ENCODE measurements around the gene GNG12. TPM values are rescaled to one million over a fixed set of nuclear protein-coding genes. Genes with fewer than 3 reads are reported as not detected.

GNG12 gene
- total RNA-seq, 1 donor from 2014 or later: 71.2 TPM

DNA sequence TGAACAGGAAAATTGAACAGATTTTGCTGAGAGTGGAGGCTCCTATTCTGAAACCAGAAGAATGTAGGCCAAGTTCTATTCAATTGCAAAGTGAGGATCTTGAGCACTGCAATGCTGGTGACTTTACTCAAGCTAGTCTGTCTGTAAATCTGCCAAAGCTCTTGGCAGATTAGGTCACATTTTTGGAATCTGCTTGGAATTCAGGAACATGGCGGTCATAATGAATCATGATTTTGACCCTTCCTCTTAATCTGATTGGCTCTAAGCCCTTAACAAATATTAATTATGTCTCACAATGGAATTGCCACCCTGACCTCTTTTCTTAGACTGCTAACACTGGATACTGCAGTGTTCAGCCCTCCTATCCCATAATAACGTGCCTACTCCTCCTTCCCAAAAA, 7.2 kb upstream of the GNG12 start:
- TF ChIP-seq, protein P1, sequence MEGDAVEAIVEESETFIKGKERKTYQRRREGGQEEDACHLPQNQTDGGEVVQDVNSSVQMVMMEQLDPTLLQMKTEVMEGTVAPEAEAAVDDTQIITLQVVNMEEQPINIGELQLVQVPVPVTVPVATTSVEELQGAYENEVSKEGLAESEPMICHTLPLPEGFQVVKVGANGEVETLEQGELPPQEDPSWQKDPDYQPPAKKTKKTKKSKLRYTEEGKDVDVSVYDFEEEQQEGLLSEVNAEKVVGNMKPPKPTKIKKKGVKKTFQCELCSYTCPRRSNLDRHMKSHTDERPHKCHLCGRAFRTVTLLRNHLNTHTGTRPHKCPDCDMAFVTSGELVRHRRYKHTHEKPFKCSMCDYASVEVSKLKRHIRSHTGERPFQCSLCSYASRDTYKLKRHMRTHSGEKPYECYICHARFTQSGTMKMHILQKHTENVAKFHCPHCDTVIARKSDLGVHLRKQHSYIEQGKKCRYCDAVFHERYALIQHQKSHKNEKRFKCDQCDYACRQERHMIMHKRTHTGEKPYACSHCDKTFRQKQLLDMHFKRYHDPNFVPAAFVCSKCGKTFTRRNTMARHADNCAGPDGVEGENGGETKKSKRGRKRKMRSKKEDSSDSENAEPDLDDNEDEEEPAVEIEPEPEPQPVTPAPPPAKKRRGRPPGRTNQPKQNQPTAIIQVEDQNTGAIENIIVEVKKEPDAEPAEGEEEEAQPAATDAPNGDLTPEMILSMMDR (IDR thresholded peaks at IDR 0.05): no peak
- no peaks in the 10 kb centered on the region for H3K9me3 ChIP-seq
- intact Hi-C loops (cut with DNase I): loop anchor here (5.0 kb wide), 1 partner anchor 387 kb away; no protein-coding TSS in a partner anchor
- no peak for DNase-seq (ENCODE audit: low spot score in 2 of 2)
- H3K4me3 ChIP-seq: no peak overlapping the region
- no peaks in the 10 kb centered on the region for H3K36me3 ChIP-seq
- H3K27me3 ChIP-seq: no peaks in the 10 kb centered on the region
- H3K4me1 ChIP-seq: peaks cover 6 to 43% of the 10 kb centered on the region in 2 donors
- peak overlapping the region; percentile 80 to 93 for H3K27ac ChIP-seq

DNA sequence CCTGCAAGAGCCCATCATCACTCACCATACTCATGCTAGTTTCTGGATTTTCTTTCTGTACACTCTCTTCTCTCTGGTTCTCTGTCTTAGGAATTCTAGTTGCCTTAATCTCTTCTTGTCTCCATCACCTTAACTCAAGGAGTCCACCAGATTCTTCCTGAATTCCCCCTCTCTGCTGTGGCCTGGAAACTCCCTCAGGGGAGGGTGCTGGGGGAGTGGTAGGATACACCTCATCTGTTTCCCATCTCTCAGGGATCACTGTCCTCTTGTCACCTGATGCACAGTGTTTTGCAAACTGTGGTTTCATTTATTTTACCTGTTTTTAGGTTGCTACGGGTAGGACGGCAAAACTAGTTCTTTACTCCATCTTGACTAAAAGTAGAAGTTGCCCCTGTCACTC, 6.6 kb upstream of the GNG12 start:
- TF ChIP-seq, protein P1 (IDR thresholded peaks at IDR 0.05): no peak
- intact Hi-C loops (cut with DNase I): loop anchor here (5.0 to 10.0 kb wide), 4 partner anchors 275 to 915 kb away; partner anchors contain the start of genes DNAI4, MIER1 and SERBP1
- H3K27me3 ChIP-seq: no peaks in the 10 kb centered on the region

DNA sequence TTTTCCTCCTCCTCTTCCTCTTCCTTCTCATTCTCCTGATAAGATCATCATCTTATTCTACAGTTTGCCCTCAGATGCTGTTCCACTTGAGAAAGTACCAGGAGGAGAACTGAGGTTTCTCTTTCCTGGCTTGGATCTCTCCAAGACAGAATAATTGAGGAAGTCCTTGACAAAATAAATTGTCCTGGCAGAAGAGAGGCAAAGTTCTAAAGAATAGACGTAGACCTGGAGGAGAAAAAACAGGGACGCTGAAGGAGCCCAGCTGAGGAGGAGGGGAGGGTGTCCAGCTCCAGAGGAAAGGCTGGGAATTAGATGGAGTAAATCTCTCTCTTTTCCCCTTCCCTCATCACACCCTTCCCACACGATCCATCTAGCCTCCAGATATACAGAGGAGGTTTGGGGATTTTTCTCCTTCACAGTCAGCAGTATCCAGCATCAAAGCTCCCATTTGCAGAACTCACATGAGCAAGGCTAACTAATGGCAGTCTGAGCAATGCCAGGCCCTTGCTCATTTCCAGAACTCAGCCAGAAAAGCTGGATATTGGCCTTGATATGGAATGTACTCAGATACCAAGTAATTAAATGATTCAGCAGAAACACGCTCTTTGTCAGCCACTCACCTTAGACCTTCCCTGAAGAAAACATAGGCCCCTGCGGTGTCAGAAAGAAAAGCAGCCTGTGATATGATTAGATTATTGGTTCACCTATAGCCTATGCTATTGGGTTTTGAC, 5.1 kb upstream of the GNG12 start:
- Histone ChIP-seq H3K4me1 (peaks cover 10 to 52% of the 10 kb centered on the region in 2 donors), H3K9me3 (no peaks in the 10 kb centered on the region), H3K27me3 (no peaks in the 10 kb centered on the region), H3K27ac (peak overlapping the region; percentile 80 to 93), H3K4me3 (no peak overlapping the region), H3K36me3 (no peaks in the 10 kb centered on the region)
- intact Hi-C loops (cut with DNase I): loop anchor here (5.0 to 10.0 kb wide), 3 partner anchors 274 to 914 kb away; partner anchors contain the start of genes DNAI4, MIER1 and SERBP1
- TF ChIP-seq, protein P1 (IDR thresholded peaks at IDR 0.05): no peak
- DNase-seq (ENCODE audit: low spot score in 2 of 2): no peak

More for the DNA sequence above, 6.6 kb upstream of the GNG12 start:
- DNase-seq (ENCODE audit: low spot score in 2 of 2): no peak
- no peaks in the 10 kb centered on the region for H3K36me3 ChIP-seq
- H3K4me1 ChIP-seq: peaks cover 6 to 49% of the 10 kb centered on the region in 2 donors
- H3K4me3 ChIP-seq: no peak overlapping the region
- H3K9me3 ChIP-seq: no peaks in the 10 kb centered on the region
- H3K27ac ChIP-seq: peak overlapping the region; percentile 80 to 93

DNA sequence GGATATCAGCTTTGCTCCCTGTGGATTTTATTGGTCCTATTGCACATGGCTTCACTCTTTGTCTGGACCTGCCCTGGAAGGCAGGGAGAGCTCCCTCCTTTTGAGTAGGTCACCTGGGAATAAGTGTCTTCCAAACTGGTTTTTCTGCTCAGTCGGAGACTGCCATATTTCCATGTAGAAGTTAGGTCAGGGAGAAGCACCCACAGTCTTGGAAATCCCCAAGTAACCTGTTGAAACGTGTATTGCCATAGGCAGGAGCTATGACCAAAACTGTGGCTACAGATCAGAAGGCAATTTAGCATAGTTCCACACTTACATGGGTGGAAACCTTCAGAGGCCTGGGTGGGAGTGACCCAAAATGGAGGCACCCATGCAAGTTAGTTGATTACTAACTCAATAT, 3.5 kb upstream of the GNG12 start:
- intact Hi-C loops (cut with DNase I): loop anchor here (5.0 to 10.0 kb wide), 3 partner anchors 272 to 912 kb away; partner anchors contain the start of genes DNAI4, MIER1 and SERBP1
- TF ChIP-seq, protein P1 (IDR thresholded peaks at IDR 0.05): no peak
- DNase-seq (ENCODE audit: low spot score in 2 of 2): no peak
- Histone ChIP-seq H3K27ac (peak overlapping the region; percentile 56 to 93), H3K4me3 (no peak overlapping the region), H3K27me3 (no peaks in the 10 kb centered on the region), H3K4me1 (peaks cover 10 to 50% of the 10 kb centered on the region in 2 donors), H3K36me3 (no peaks in the 10 kb centered on the region), H3K9me3 (no peaks in the 10 kb centered on the region)

DNA sequence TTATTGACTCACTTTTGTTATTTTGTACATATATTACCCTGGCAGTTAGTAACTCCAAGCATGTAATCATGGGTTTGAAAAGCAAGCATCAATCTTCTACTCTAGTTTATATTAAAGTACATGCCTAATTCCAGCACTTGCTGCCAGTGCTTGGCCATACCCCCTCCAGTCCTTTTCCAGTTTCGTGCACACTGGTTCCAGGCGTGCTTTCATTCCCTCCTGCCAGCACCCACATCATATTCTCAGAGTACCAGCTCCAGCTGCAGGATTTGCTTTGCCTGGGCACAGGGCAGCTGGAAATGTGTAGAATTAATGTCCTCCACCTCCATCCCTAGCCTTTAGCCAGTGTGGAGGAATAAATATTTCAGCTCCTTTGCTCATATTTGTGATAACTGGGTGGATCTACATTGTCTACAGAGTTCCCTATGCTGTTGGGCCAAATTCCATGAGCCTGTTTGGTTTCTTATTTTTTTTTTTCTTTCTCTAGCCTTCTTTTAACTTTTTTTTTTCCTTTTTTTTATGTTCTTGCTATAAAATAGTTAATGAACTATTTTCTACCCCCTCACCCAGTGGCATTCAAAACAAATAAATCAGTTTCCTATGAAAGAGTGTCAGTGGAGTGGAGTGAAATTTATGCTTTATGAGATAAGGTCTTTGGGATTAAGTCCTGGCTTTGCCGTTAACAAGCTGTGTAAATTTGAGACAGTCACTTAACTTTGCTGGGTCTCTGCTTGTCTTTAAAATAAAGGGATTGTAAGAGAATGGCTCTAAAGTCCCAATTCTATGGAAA, 2.6 kb upstream of the GNG12 start:
- TF ChIP-seq, protein P1 (IDR thresholded peaks at IDR 0.05): no peak
- no peaks in the 10 kb centered on the region for H3K9me3 ChIP-seq
- peaks cover 10 to 45% of the 10 kb centered on the region in 2 donors for H3K4me1 ChIP-seq
- intact Hi-C loops (cut with DNase I): loop anchor here (5.0 to 10.0 kb wide), 3 partner anchors 271 to 911 kb away; partner anchors contain the start of genes DNAI4, MIER1 and SERBP1
- DNase-seq (ENCODE audit: low spot score in 2 of 2): no peak
- no peak overlapping the region for H3K4me3 ChIP-seq
- no peaks in the 10 kb centered on the region for H3K27me3 ChIP-seq
- peak overlapping the region; percentile 93 to 96 for H3K27ac ChIP-seq
- no peaks in the 10 kb centered on the region for H3K36me3 ChIP-seq
